Heart right ventricle (tissue), 16 donors: ENCODE measurements around the gene C1orf115. TPM values are rescaled to one million over a fixed set of nuclear protein-coding genes. Genes with fewer than 3 reads are reported as not detected.

ENCODE experiments used
- ATAC-seq, 8 donors: fragments of 200-7000 bp; cut with Tn5 transposase; one replicate each; pipeline ENCODE4 v1.9.1; 2020; ENCODE audit warnings: mild to moderate bottlenecking in 8 of 8, moderate library complexity in 8 of 8, moderate number of reproducible peaks in 1 of 8
- DNase-seq, 2 donors: peaks; one replicate each; pipeline ENCODE4 v3.0.0-alpha.2; 2020
- H3K27ac ChIP-seq, 10 donors: fragments of 200-600 bp; sonication (generic) in 2 of 10; one replicate each; pipeline versions ENCODE4 v1.5.0 to v1.8.0; 2020 to 2022; ENCODE audit warnings: mild to moderate bottlenecking in 3 of 10
- H3K27me3 ChIP-seq, 7 donors: fragments of 200-600 bp; one replicate each; pipeline ENCODE4 v1.8.0; 2021 to 2022; ENCODE audit warnings: mild to moderate bottlenecking in 2 of 7
- H3K36me3 ChIP-seq, 9 donors: fragments of 200-600 bp; sonication (generic) in 1 of 9; one replicate each; pipeline versions ENCODE4 v1.5.0 to v1.8.0; 2020 to 2022; ENCODE audit warnings: mild to moderate bottlenecking in 2 of 9
- H3K4me1 ChIP-seq, 9 donors: fragments of 200-600 bp; sonication (generic) in 1 of 9; one replicate each; pipeline versions ENCODE4 v1.5.0 to v1.8.0; 2020 to 2022; ENCODE audit warnings: mild to moderate bottlenecking in 4 of 9
- H3K4me3 ChIP-seq, 10 donors: fragments of 200-600 bp; sonication (generic) in 2 of 10; one replicate each; pipeline versions ENCODE4 v1.5.0 to v1.8.0; 2020 to 2022; ENCODE audit warnings: mild to moderate bottlenecking in 7 of 10, moderate library complexity in 2 of 10
- H3K9me3 ChIP-seq, 11 donors: fragments of 200-600 bp in 10 of 11; sonication (generic) in 2 of 11; one replicate each; pipeline versions ENCODE4 v1.5.0 to v1.8.0; 2013 to 2022; ENCODE audit warnings: mild to moderate bottlenecking in 2 of 11, control low read depth in 1 of 11, moderate library complexity in 1 of 11
- WGBS, 2 donors: extraction: QIAGEN DNeasy Blood & Tissue Kit; methylation state at CpG; one replicate each; pipeline ENCODE4 v1.1.7; 2013; ENCODE audit warnings: inconsistent platforms in 1 of 2; 5-methylcytosine and 5-hydroxymethylcytosine counted together
- intact Hi-C, 10 donors: fragments of 100-400 bp; cut with DNase I; formaldehyde crosslinking; loops; one replicate each; pipeline versions ENCODE4 v1.11.1 to v1.14.2; 2022
- long read RNA-seq, 3 donors: library from polyadenylated mRNA; unstranded; transcript quantifications; one replicate each; pipeline ENCODE4 v2.0.0, GENCODE V29; 2020 to 2021
- polyA plus RNA-seq, 2 donors: library from polyadenylated mRNA; stranded (reverse); fragments of 200-250 nt; gene quantifications; one replicate each; pipeline ENCODE4 v1.2.3, GENCODE V29; 2013
- total RNA-seq, 10 donors: library from RNA; stranded (reverse); fragmentation: NEBNext Ultra II Directional in 3 of 10; extraction: Animal tissue kit (Norgen Biotek cat#: 25700) in 3 of 10; gene quantifications; one replicate each; pipeline versions ENCODE4 v1.2.1 to v1.2.4, GENCODE V29; 2021 to 2023
- TF ChIP-seq, protein P1 (sequence below), 9 donors: fragments of 200-600 bp; sonication (generic) in 2 of 9; IDR thresholded peaks; one replicate each; pipeline versions ENCODE4 v1.5.0 to v1.8.0; 2021 to 2022; ENCODE audit warnings: antibody characterized with exemption in 9 of 9, mild to moderate bottlenecking in 5 of 9, moderate library complexity in 1 of 9
- donor health status: Arrhythmogenic right ventricular cardiomyopathy.
- donor health status: ischemic (EF 13 %, LVEDD 7.1; RV severe dilation, severe dysfunction).
- donor health status: healthy with polysubstance abuse.
- donor health status: DM: no; HTN: yes; CAD: no.
- donor health status: DM: no; HTN: no; CAD: no.
- donor health status: ischemic (EF 25% LVEDD 6.9; RV normal size, moderate dysfunction).
- donor health status: ischemic (EF 25% LVEDD 5.7; RV mildly dilated, moderate dysfunction).
- donor health status: healthy.
- donor health status: DM: yes; HTN: yes; CAD: no.
- donor health status: Ischemic cardiomyopathy.
- donor health status: ischemic (EF 35%, LVEDD 5.7; RV mildly dilated, moderate dysfunction).
- donor health status: nonischemic (EF 11% LVEDD 7.7; RV severe dilation, severe dysfunction).
- donor health status: DM: yes; HTN: yes; CAD: no.
- donor health status: PGD.
- donor health status: ischemic (EF 29% LVEDD 5.4; RV normal size, mild dysfunction).
- donor health status: nonischemic (EF 23%, LVEDD 6.1; RV moderate dilation, normal function).

The C1orf115 gene, protein sequence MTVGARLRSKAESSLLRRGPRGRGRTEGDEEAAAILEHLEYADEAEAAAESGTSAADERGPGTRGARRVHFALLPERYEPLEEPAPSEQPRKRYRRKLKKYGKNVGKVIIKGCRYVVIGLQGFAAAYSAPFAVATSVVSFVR
- 10 to 100 TPM in 7 of 10 donors, 1 to 10 TPM in 3; 6.2 to 24.8 (median 12.5) TPM for total RNA-seq
- polyA plus RNA-seq = 10 to 100 TPM; 13.3 to 20.0 TPM
- long read RNA-seq, donor 1, transcript C1orf115-201 (2 exons, 3,413 nt) = major isoform, 43 of 50 reads
- long read RNA-seq, donor 1, partial matches to known transcripts = 7 of 50 reads
- long read RNA-seq, donor 1, other reads (novel, unspliced or antisense) = 0 of 50 reads
- long read RNA-seq, donor 2, transcript C1orf115-201 (2 exons, 3,413 nt) = major isoform, 42 of 51 reads
- long read RNA-seq, donor 2, partial matches to known transcripts = 0 of 51 reads
- long read RNA-seq, donor 2, other reads (novel, unspliced or antisense) = 9 of 51 reads
- long read RNA-seq, donor 3, partial matches to known transcripts = 5 of 5 reads
- long read RNA-seq, donor 3, other reads (novel, unspliced or antisense) = 0 of 5 reads

DNA sequence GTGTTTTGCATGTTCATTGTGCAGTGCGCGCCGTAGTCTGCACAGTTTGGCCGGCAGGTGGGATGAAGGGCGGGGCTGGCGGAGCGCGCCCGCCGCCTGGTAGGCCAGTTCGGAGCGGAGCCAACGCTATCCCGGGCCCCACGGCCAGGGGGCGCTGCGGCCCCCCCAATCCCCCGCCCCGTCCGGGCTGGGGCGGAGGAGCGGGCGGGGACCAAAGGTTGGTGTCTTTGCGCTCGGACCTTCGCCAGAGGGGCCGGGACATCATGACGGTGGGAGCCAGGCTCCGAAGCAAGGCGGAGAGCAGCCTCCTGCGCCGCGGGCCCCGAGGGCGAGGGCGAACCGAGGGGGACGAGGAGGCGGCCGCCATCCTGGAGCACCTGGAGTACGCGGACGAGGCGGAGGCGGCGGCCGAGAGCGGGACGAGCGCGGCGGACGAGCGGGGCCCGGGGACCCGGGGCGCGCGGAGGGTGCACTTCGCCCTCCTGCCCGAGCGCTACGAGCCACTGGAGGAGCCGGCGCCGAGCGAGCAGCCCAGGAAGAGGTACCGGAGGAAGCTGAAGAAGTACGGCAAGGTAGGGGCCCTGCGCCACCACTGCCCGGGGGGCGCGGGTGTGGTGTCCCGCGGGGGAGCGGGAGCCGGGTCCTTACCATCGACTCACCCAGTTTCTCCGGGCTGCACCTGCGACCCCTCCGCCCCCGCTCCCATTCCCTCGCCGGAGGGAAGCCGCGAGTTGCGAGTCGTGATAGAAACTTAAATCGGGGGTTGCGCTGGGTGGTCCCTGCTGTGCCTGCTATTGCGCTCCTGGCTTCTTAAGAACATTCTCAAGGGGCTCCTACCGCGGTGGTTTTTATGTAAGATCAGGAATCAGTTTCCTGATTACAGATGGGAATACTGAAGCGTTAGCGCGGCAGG is at the start of gene C1orf115:
Gene C1orf115, plus strand, starts transcription at position 224 of the 913 bp plus-strand sequence. Its CDS starts 40 bp downstream, at position 264.
- ATAC-seq = peak; percentile 94 to 98 (median 96)

DNA sequence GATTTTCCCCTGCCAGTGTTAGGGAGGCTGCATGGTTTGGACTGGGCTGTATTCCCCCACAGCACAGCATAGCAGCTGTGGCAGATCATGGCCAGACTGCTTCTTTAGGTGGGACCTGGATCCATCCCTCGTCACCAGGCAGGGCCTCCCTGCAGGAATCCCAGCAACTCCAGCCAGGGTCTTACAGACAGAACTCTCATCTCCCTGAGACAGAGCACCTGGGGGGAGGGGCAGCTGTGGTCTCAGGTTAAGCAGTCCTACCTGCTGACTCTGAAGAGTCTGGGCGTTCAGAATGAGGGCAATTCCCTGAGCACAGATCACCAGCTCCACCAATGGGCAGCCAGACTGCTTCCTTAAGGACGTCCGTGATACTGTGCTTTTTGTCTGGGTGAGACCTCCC is 47.9 kb upstream of the C1orf115 start:
- TF ChIP-seq, protein P1, sequence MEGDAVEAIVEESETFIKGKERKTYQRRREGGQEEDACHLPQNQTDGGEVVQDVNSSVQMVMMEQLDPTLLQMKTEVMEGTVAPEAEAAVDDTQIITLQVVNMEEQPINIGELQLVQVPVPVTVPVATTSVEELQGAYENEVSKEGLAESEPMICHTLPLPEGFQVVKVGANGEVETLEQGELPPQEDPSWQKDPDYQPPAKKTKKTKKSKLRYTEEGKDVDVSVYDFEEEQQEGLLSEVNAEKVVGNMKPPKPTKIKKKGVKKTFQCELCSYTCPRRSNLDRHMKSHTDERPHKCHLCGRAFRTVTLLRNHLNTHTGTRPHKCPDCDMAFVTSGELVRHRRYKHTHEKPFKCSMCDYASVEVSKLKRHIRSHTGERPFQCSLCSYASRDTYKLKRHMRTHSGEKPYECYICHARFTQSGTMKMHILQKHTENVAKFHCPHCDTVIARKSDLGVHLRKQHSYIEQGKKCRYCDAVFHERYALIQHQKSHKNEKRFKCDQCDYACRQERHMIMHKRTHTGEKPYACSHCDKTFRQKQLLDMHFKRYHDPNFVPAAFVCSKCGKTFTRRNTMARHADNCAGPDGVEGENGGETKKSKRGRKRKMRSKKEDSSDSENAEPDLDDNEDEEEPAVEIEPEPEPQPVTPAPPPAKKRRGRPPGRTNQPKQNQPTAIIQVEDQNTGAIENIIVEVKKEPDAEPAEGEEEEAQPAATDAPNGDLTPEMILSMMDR (IDR thresholded peaks at IDR 0.05) = no peak
- H3K4me3 ChIP-seq = no peak overlapping the region
- no peaks in the 10 kb centered on the region for H3K27me3 ChIP-seq
- H3K36me3 ChIP-seq = peaks cover 0 to 9% (median 0%) of the 10 kb centered on the region in 9 donors
- H3K4me1 ChIP-seq = peaks cover 0 to 4% (median 0%) of the 10 kb centered on the region in 9 donors
- intact Hi-C loops = no loop called here
- H3K27ac ChIP-seq = no peak overlapping the region
- ATAC-seq = no peak
- WGBS, 2 donors = 92 to 97% methylated on average over 4 of the region's 4 CpGs
- no peaks in the 10 kb centered on the region for H3K9me3 ChIP-seq
- DNase-seq = no peak

More for the DNA sequence above, at the start of gene C1orf115:
- intact Hi-C loops = loop anchor here in 9 of 10 donors (1.0 to 5.0 kb wide), 7 partner anchors 42 to 87 kb away; no protein-coding TSS in a partner anchor
- peaks cover 0 to 25% (median 14%) of the 10 kb centered on the region in 9 donors for H3K4me1 ChIP-seq
- no peaks in the 10 kb centered on the region for H3K36me3 ChIP-seq
- H3K27me3 ChIP-seq = peaks cover 0 to 27% (median 0%) of the 10 kb centered on the region in 7 donors
- TF ChIP-seq, protein P1 (IDR thresholded peaks at IDR 0.05) = peak; percentile 97 to 100 (median 99)
- 3% methylated on average over 86 to 93 of the region's 96 CpGs for WGBS, 2 donors
- peak; percentile 70 to 83 for DNase-seq
- H3K27ac ChIP-seq = peak within 1 kb of the TSS; percentile 2 to 87 (median 76)
- H3K9me3 ChIP-seq = no peaks in the 10 kb centered on the region
- H3K4me3 ChIP-seq = peak within 1 kb of the TSS; percentile 51 to 93 (median 76)

DNA sequence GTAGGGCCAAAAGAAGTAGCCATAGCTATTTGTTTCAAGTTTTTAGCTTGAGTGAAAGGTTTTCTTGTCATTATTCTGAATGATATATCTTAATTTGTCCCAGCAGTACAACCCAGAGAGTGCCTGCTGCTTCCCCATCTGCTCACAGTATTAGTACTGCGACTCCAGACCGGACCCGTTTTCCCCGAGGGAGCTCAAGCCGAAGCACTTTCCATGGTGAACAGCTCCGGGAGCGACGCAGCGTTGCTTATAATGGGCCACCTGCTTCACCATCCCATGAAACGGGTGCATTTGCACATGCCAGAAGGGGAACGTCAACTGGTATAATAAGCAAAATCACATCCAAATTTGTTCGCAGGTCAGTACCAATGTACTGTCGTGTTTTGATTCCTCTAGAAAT is 37.2 kb upstream of the C1orf115 start:
- TF ChIP-seq, protein P1 (IDR thresholded peaks at IDR 0.05) = no peak
- Histone ChIP-seq H3K27ac (no peak overlapping the region), H3K27me3 (no peaks in the 10 kb centered on the region), H3K36me3 (peaks cover 0 to 56% (median 0%) of the 10 kb centered on the region in 9 donors), H3K4me3 (no peak overlapping the region), H3K9me3 (no peaks in the 10 kb centered on the region), H3K4me1 (peaks cover 0 to 17% (median 4%) of the 10 kb centered on the region in 9 donors)
- WGBS, 2 donors = 90 to 92% methylated on average over 13 of the region's 13 CpGs
- no peak for DNase-seq
- intact Hi-C loops = loop anchor here in 1 of 10 donors (10.0 kb wide), 1 partner anchor 378 kb away; the partner anchor contains the start of gene RAB3GAP2
- ATAC-seq = no peak
